GM19397 (cell line): ENCODE data around the gene KCNQ1OT1.

Experiments
- ATAC-seq: cut with Tn5 transposase; IDR thresholded peaks from one replicate; pipeline ENCODE4 v1.9.1; 2021; ENCODE audit warnings: mild to moderate bottlenecking, moderate library complexity; ENCODE audit not compliant: unreplicated experiment

The KCNQ1OT1 gene

DNA sequence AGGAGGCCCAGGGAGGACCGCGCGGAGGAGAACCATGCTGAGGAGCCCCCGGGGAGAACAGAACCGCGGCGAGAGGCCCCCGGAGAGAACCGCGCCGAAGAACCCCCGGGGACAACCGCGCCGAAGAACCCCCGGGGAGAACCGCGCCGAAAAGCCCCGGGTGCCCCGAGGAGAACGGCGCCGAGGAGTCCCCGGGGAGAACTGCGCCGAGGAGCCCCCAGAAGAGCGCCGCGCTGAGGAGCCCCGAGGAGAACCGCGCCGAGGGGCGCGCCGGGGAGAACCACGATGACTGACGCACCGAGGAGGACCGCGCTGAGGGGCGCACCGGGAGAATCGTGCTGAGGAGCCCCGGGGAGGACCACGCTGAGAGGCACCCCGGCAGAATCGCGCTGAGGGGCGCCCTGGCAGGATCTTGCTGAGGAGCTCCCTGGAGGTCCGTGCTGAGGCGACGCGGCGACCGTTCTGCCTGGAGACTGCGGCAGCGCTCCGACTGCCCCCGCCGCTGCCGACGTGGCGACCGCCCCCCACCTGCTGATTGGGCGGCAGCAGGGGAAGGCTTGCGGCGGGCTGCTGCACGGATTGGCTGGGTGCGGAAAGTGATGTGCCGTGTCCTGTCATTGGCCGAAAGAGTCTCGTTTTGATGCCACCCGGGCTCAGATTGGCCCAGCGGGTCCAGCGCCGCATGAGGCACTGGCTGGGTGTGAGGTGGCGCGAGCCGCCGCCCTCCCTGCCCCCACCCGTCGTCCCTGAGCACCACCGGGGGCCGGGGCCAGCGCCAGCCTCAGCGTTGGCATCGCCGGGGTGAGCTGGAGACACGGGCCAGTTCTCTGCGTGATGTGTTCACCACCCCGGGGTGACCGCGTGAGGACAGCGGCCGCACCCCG, at the start of gene KCNQ1OT1:
KCNQ1OT1 (minus strand) TSS at position 464 of the 884 bp plus-strand sequence.
- peak; percentile 84 for ATAC-seq

- no peak for ATAC-seq
Observed at GRCh38 chr11:2748814-2749554, 49.2 kb upstream of the KCNQ1OT1 start.

DNA sequence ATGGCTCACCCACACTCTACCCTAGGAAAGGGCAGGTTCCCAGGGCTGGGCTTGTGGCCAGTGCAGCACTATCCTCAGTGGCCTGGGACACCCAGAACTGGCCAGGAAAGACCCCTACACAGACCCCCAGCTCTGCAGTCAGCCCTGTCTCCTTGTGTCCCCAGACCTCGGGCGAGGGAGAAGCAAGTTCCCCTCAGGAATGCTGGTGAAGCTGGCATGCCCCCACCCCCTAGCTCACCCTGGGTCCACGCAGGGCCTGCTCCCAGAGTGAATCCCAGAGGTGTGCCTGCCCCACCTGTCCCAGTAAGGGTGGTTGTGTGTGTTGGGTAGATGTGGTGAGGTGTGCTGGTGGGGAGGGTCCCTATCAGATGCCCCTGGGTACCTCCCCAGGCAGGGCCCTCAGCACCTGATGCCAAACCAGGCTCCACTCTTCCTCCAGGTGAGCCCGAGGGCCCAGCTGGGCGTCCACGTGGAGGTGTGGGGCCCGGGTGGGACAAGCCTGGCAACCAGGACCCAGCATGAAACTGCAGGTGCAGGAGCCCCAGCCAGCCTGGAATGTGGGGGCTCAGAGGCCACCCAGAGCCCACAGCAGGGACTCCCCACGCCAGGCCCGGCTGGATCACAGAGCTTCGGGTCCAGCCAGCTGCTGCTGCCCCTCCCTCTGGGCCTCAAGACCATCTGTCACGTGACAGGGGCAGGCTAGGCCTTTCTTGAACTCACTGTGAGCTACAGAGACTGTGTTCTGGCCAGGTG, 48.4 kb upstream of the KCNQ1OT1 start:
- no peak for ATAC-seq

GRCh38 chr11:2747248-2748027, 47.6 kb upstream of the KCNQ1OT1 start:
- no peak for ATAC-seq

GRCh38 chr11:2746401-2747247, 46.8 kb upstream of the KCNQ1OT1 start:
- ATAC-seq, result no peak

DNA sequence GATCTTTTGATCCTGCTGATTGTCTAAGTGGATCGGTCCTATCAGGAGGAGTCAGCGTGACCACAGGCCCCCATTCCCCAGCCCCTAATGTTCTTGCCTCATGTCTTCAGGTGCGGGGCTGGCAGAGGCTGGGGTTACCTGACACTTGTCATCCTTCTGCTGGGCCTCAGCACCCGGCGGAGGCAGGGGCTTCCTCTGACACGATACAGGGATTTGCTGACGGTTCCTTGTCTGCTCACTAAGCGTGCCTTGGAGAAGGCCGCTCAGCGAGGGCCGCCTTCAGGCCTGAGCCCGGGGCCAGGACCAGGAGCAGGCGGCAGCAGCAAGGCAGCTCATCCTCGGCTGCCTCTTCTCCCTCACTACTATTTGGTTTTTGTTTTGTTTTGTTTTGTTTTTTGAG, 45.7 kb upstream of the KCNQ1OT1 start:
- ATAC-seq, result no peak

GRCh38 chr11:2744166-2744565, 44.4 kb upstream of the KCNQ1OT1 start:
- ATAC-seq, result no peak

- no peak for ATAC-seq
Observed at GRCh38 chr11:2743427-2744110, 43.8 kb upstream of the KCNQ1OT1 start.

GRCh38 chr11:2742611-2743426, 43.0 kb upstream of the KCNQ1OT1 start:
- ATAC-seq, result no peak

DNA sequence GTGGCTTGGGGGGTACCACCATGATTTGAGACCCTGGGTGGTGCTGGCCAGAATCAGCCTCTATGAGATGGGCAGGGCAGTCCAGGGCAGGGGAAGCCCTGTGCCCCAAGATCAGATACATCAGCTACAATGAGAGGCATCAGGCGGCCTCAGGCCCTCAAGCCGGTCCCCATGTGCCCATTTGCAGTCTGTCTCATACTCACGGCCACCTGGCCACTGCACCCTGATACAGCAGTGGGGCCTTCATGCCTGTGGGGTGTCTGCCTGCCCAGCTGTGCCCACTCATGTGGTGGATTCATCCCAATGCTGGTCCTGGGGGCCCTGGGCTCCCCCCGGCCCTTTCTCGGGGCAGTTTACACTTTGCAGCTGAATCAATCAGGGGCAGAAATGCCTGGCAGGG, 42.4 kb upstream of the KCNQ1OT1 start:
- ATAC-seq, result no peak

GRCh38 chr11:2741377-2742131, 41.8 kb upstream of the KCNQ1OT1 start:
- ATAC-seq, result no peak

GRCh38 chr11:2741006-2741376, 41.2 kb upstream of the KCNQ1OT1 start:
- ATAC-seq, result no peak

- no peak for ATAC-seq
Observed at GRCh38 chr11:2740275-2740940, 40.6 kb upstream of the KCNQ1OT1 start.

DNA sequence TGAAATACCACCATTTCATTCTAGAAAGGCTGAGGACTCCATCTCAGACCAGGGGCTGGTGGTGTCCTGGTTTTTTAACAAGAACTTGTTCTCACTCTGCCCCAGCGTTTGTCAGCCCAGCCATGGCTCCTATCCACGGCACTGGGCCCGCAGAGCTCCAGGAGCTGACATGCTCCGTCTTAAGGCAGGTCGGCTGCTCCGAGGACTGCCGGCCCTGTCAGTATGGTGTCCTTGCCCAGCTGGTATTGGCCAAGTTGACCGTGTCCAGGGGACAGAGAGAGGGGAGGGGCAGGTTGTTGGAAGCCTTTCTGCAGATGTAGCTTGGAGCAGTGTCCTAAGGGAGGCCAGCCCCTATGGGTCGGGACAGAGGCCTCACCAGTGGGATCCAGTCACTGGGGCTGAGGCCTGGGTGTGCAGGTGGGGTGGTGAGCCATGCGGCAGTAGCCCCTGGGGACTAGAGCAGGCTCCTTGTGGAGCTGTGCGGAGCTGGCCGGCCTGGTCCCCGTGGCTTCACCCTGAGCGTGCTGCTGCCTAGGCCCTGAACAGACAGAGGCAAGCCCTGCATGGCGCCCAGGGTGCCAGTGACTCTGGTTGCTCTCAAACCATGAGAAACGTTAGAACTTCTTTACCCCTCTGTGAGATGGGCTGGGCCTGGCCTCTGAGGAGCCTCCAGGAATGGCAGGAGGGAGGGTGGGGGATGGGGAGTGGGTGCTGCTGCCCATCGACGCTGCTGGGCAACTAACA, 39.9 kb upstream of the KCNQ1OT1 start:
- ATAC-seq, result no peak

- no peak for ATAC-seq
Observed at GRCh38 chr11:2738551-2739431, 39.0 kb upstream of the KCNQ1OT1 start.
